H9 (cell line): Measurements from ENCODE around the gene PLAGL1. TPM values are rescaled to one million over a fixed set of nuclear protein-coding genes. Genes with fewer than 3 reads are reported as not detected.

Source experiments
- DNase-seq: peaks from one replicate; pipeline ENCODE4 v3.0.0-alpha.2; 2017
- H2AFZ ChIP-seq: one replicate; pipeline ENCODE4 v1.6.1; 2013; ENCODE audit warnings: mild to moderate bottlenecking, low read length, control low read depth, moderate library complexity
- H2AK5ac ChIP-seq: 2 replicates; pipeline ENCODE4 v1.6.1; 2013; ENCODE audit warnings: low read length, control low read depth, mixed read lengths; ENCODE audit not compliant: insufficient read length
- H2BK120ac ChIP-seq: one replicate; pipeline ENCODE4 v1.6.1; 2013; ENCODE audit warnings: low read depth, mild to moderate bottlenecking, low read length, control low read depth, inconsistent platforms; ENCODE audit not compliant: poor library complexity, severe bottlenecking
- H2BK12ac ChIP-seq: 2 replicates; pipeline ENCODE4 v1.6.1; 2013; ENCODE audit warnings: low read length, control low read depth, mixed read lengths, low read depth; ENCODE audit not compliant: insufficient read length
- H2BK15ac ChIP-seq: 2 replicates; pipeline ENCODE4 v1.6.1; 2013; ENCODE audit warnings: low read depth, low read length, control low read depth
- H2BK20ac ChIP-seq: one replicate; pipeline ENCODE4 v1.6.1; 2013; ENCODE audit warnings: low read depth, mild to moderate bottlenecking, low read length, control low read depth, inconsistent platforms; ENCODE audit not compliant: poor library complexity, severe bottlenecking
- H2BK5ac ChIP-seq: 2 replicates; pipeline ENCODE4 v1.6.1; 2013; ENCODE audit warnings: low read length, control low read depth, mixed read lengths; ENCODE audit not compliant: insufficient read length
- H3K14ac ChIP-seq: 2 replicates; pipeline ENCODE4 v1.6.1; 2013; ENCODE audit warnings: low read length, control low read depth; ENCODE audit not compliant: insufficient read depth
- H3K18ac ChIP-seq: 2 replicates; pipeline ENCODE4 v1.6.1; 2013; ENCODE audit warnings: low read depth, mild to moderate bottlenecking, mixed read lengths, low read length, control low read depth; ENCODE audit not compliant: insufficient read length
- H3K23ac ChIP-seq: 2 replicates; pipeline ENCODE4 v1.6.1; 2013; ENCODE audit warnings: low read length, control low read depth, mixed read lengths, low read depth; ENCODE audit not compliant: insufficient read length
- H3K23me2 ChIP-seq: 2 replicates; pipeline ENCODE4 v1.6.1; 2013; ENCODE audit warnings: low read depth, mild to moderate bottlenecking, mixed read lengths, low read length, control low read depth; ENCODE audit not compliant: insufficient read length, poor library complexity, severe bottlenecking
- H3K27ac ChIP-seq: 2 replicates; pipeline ENCODE4 v1.5.1; 2013; ENCODE audit warnings: low read length, control low read depth, mixed read lengths, low read depth; ENCODE audit not compliant: insufficient read length
- H3K27me3 ChIP-seq: 2 replicates; pipeline ENCODE4 v1.6.1; 2013; ENCODE audit warnings: low read length, control low read depth, inconsistent platforms; ENCODE audit not compliant: insufficient read depth
- H3K4ac ChIP-seq: 2 replicates; pipeline ENCODE4 v1.6.1; 2013; ENCODE audit warnings: low read depth, mild to moderate bottlenecking, control low read depth, inconsistent platforms, low read length, moderate library complexity
- H3K4me1 ChIP-seq: 2 replicates; pipeline ENCODE4 v1.6.1; 2013; ENCODE audit warnings: low read length, control low read depth, inconsistent platforms; ENCODE audit not compliant: insufficient read depth
- H3K4me2 ChIP-seq: 2 replicates; pipeline ENCODE4 v1.6.1; 2013; ENCODE audit warnings: low read length, control low read depth, mixed read lengths; ENCODE audit not compliant: insufficient read length, insufficient read depth
- H3K56ac ChIP-seq: 2 replicates; pipeline ENCODE4 v1.6.1; 2013; ENCODE audit warnings: low read depth, mild to moderate bottlenecking, mixed read lengths, low read length, control low read depth; ENCODE audit not compliant: insufficient read length
- H3K79me1 ChIP-seq: 2 replicates; pipeline ENCODE4 v1.6.1; 2013; ENCODE audit warnings: low read depth, mild to moderate bottlenecking, moderate library complexity, low read length, control low read depth, inconsistent platforms; ENCODE audit not compliant: insufficient read depth, poor library complexity, severe bottlenecking
- H3K79me2 ChIP-seq: 2 replicates; pipeline ENCODE4 v1.6.1; 2013; ENCODE audit warnings: low read length, control low read depth, inconsistent platforms; ENCODE audit not compliant: insufficient read depth
- H3K9ac ChIP-seq: 2 replicates; pipeline ENCODE4 v1.6.1; 2013; ENCODE audit warnings: low read length, control low read depth, mixed read lengths; ENCODE audit not compliant: insufficient read length; ENCODE audit errors: extremely low read depth
- H3K9me3 ChIP-seq: one replicate; pipeline ENCODE4 v1.6.1; 2013; ENCODE audit warnings: low read depth, low read length, inconsistent platforms; ENCODE audit not compliant: control insufficient read depth
- H3T11ph ChIP-seq: one replicate; pipeline ENCODE4 v1.6.1; 2013; ENCODE audit warnings: mild to moderate bottlenecking, low read length, control low read depth, inconsistent platforms
- H4K20me1 ChIP-seq: one replicate; pipeline ENCODE4 v1.6.1; 2013; ENCODE audit not compliant: control insufficient read depth, insufficient read length, insufficient read depth
- H4K5ac ChIP-seq: 2 replicates; pipeline ENCODE4 v1.6.1; 2013; ENCODE audit warnings: low read depth, mild to moderate bottlenecking, mixed read lengths, low read length, control low read depth; ENCODE audit not compliant: insufficient read length
- H4K8ac ChIP-seq: replicated peaks from 2 replicates; pipeline ENCODE4 v1.6.1; 2013; ENCODE audit warnings: low read length, control low read depth, mixed read lengths, low read depth; ENCODE audit not compliant: insufficient read length
- H4K91ac ChIP-seq: 2 replicates; pipeline ENCODE4 v1.6.1; 2013; ENCODE audit warnings: low read depth, mild to moderate bottlenecking, moderate library complexity, mixed read lengths, low read length, control low read depth; ENCODE audit not compliant: insufficient read length
- H3K27ac Mint-ChIP-seq, 3 experiments: 2 replicates in 2 of 3; 3 replicates in 1 of 3; pipeline ENCODE4 v1.8.0; 2020 to 2021; ENCODE audit warnings: mixed read lengths in 3 of 3, mild to moderate bottlenecking in 1 of 3, moderate library complexity in 1 of 3
- H3K27me3 Mint-ChIP-seq: 2 replicates; pipeline ENCODE4 v1.8.0; 2021; ENCODE audit warnings: low read depth, mild to moderate bottlenecking, moderate library complexity, mixed read lengths
- H3K36me3 Mint-ChIP-seq, 3 experiments: 2 replicates in 2 of 3; 3 replicates in 1 of 3; pipeline ENCODE4 v1.8.0; 2020 to 2021; ENCODE audit warnings: low read depth in 3 of 3, mixed read lengths in 3 of 3; ENCODE audit not compliant: insufficient read depth in 1 of 3
- H3K4me1 Mint-ChIP-seq, 2 experiments: 2 replicates each; pipeline ENCODE4 v1.8.0; 2020; ENCODE audit warnings: mixed read lengths in 2 of 2
- H3K4me3 Mint-ChIP-seq, 2 experiments: 2 replicates in 1 of 2; 3 replicates in 1 of 2; pipeline ENCODE4 v1.8.0; 2020 to 2021; ENCODE audit warnings: mild to moderate bottlenecking in 2 of 2, mixed read lengths in 2 of 2, moderate library complexity in 1 of 2
- H3K9me3 Mint-ChIP-seq, 2 experiments: 2 replicates in 1 of 2; 3 replicates in 1 of 2; pipeline ENCODE4 v1.8.0; 2020; ENCODE audit warnings: mild to moderate bottlenecking in 2 of 2, mixed read lengths in 2 of 2, moderate library complexity in 1 of 2
- CTCF ChIP-seq: fragments of 200-600 bp; sonication (generic); conservative IDR thresholded peaks from 3 replicates; pipeline ENCODE4 v1.8.0; 2021; ENCODE audit warnings: antibody characterized with exemption, mild to moderate bottlenecking
- WGBS: extraction: QIAGEN DNeasy Blood & Tissue Kit; methylation state at CpG from one replicate; pipeline ENCODE4 v1.1.7; 2013; ENCODE audit warnings: missing lambda C conversion rate, low lambda C conversion rate, mixed read lengths; ENCODE audit not compliant: insufficient read length; ENCODE audit errors: extremely low coverage; 5-methylcytosine and 5-hydroxymethylcytosine counted together
- total RNA-seq: library from RNA; stranded (reverse); gene quantifications from 2 replicates; pipeline ENCODE4 v1.2.1, GENCODE V29; 2021

PLAGL1 gene
- total RNA-seq, 1 experiment from 2014 or later: 1.9 TPM

- Histone ChIP-seq H3K9me3 (no peaks in the 10 kb centered on the region), H3K27me3 (peaks cover 63% of the 10 kb centered on the region)
- WGBS: no CpG with 5 or more reads among the region's 4 CpGs
These were observed 36.4 kb downstream of the PLAGL1 start for GRCh38 chr6:143971482-143972205.

More at GRCh38 chr6:143971482-143972205, 36.4 kb downstream of the PLAGL1 start:
- Mint-ChIP-seq H3K4me1 (peaks cover 42% of the 10 kb centered on the region in 2 experiments), H3K27ac (0 out of 7 replicates have a peak overlapping the region, but pooled peaks of 1 of the 3 experiments have one; percentile 63), H3K4me3 (0 out of 5 replicates have a peak overlapping the region, but pooled peaks of 1 of the 2 experiments have one; percentile 33), H3K36me3 (no peaks in the 10 kb centered on the region), H3K9me3 (peaks cover 0 to 3% of the 10 kb centered on the region in 2 experiments; a peak in 2 of 5 replicates), H3K27me3 (peaks cover 2% of the 10 kb centered on the region)
- H2AK5ac ChIP-seq: no peak overlapping the region
- H3K79me1 ChIP-seq: no peaks in the 10 kb centered on the region
- no peak overlapping the region for H2BK12ac ChIP-seq
- H4K5ac ChIP-seq: no peak overlapping the region
- H4K8ac ChIP-seq: no peak overlapping the region
- no peak overlapping the region for H3K56ac ChIP-seq
- no peaks in the 10 kb centered on the region for H3K79me2 ChIP-seq
- no peak overlapping the region for H2BK120ac ChIP-seq
- no peak overlapping the region for H3K4ac ChIP-seq
- H3K4me1 ChIP-seq: peaks cover 3% of the 10 kb centered on the region; the same call in 1 of the 2 replicates
- H2AFZ ChIP-seq: no peak overlapping the region
- no peak overlapping the region for H3T11ph ChIP-seq
- H2BK5ac ChIP-seq: no peak overlapping the region
- no peak overlapping the region for H4K91ac ChIP-seq
- no peak overlapping the region for H2BK15ac ChIP-seq
- H3K27ac ChIP-seq: no peak overlapping the region
- H3K9ac ChIP-seq: no peak overlapping the region
- H2BK20ac ChIP-seq: no peak overlapping the region
- no peak for TF ChIP-seq CTCF
- H4K20me1 ChIP-seq: no peaks in the 10 kb centered on the region
- no peak for DNase-seq
- H3K23ac ChIP-seq: no peak overlapping the region
- H3K14ac ChIP-seq: no peak overlapping the region
- H3K18ac ChIP-seq: no peak overlapping the region
- H3K23me2 ChIP-seq: no peaks in the 10 kb centered on the region
- H3K4me2 ChIP-seq: no peak overlapping the region
